HG02943 (cell line): ENCODE results near the gene DOK5.
"Not testable (repeated sequence)": the region's sequence is repeated elsewhere in the genome, so short reads cannot be mapped to it uniquely, and the experiment has no call there.

ENCODE experiments used
- ATAC-seq: cut with Tn5 transposase; IDR thresholded peaks from one replicate; pipeline ENCODE4 v1.9.1; 2021; ENCODE audit warnings: mild to moderate bottlenecking, low read depth, moderate library complexity; ENCODE audit not compliant: unreplicated experiment

The DOK5 gene

GRCh38 chr20:54475334-54476168 lies at the start of gene DOK5:
Gene DOK5, plus strand, starts transcription at chr20:54475593. Its CDS starts 354 bp downstream, at chr20:54475947.
- no peak for ATAC-seq

GRCh38 chr20:54429364-54429763 lies 46.0 kb upstream of the DOK5 start:
- no peak for ATAC-seq

DNA sequence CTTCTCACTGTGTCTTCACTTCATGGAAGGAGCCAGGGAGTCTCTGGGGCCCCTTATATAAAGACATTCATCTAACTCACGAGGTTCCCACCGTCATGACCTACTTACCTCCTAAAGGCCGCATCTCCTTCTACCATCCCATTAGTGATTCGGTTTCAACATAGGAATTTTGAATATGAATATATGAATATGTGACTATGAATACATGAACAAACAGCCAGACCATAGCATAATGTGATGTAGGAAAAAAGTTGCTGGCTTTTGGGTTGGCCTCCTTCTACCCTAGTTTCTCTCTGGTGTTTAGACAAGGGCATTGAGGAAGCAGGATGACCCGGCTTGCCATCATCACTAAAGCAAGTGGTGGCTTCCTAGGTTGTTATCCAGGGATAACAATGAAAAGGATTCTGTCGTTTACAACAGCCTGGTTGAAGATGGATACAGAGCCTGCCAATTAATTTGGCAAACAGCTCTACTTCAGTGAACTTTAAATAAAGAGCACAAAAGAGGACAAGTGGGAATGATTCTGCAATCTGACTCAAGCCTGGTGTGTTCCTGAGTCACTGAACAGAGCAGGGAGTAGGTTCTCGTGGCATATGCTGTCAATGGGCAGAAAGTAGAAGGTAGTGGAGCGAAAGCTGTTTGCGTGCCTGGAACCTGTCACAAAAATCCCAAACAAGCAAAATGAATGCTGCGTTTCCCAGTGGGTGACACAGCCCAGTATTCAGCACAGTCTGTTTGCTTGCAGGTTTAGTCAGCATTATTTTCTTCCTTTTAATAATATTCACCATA lies 44.0 kb upstream of the DOK5 start:
- ATAC-seq: no peak

GRCh38 chr20:54432966-54433365 lies 42.4 kb upstream of the DOK5 start:
- no peak for ATAC-seq

- ATAC-seq: no peak
Measured at GRCh38 chr20:54433636-54434035, 41.8 kb upstream of the DOK5 start.

GRCh38 chr20:54434196-54434595 lies 41.2 kb upstream of the DOK5 start:
- no peak for ATAC-seq

- ATAC-seq: no peak
Measured at GRCh38 chr20:54435015-54435414, 40.4 kb upstream of the DOK5 start.

DNA sequence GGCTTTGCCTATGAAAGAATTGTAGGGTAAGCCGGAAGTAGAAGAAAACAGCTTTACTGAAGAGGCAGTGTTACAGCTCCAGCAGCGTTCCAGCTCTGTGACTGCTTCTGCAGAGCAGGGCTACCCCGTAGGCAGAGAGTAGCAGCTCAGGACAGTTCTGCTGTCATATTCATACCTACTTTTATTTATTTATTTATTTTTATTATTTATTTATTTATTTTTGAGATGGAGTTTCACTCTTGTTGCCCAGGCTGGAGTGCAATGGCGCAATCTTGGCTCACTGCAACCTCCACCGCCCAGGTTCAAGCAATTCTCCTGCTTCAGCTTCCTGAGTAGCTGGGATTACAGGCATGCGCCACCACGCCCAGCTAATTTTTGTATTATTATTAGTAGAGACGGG lies 39.0 kb upstream of the DOK5 start:
- ATAC-seq: not testable (repeated sequence)

DNA sequence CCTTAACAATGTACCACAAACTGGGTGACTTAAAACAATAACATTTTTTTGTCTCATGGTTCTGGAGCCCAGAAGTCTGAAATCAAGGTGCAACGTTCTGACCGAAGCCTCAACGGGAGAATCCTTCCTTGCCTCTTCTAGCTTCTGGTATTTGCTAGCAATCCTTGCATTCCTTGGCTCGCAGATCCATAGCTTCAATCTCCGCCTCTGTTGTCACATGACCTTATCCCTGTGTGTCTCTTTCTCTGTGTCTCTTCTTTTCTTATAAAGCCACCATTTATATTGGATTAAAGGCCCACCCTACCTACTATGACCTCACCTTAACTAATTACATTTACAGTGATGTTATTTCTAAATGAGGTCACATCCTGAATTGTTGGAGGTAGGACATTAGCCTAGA lies 37.2 kb upstream of the DOK5 start:
- ATAC-seq: no peak

GRCh38 chr20:54450207-54450606 lies 25.2 kb upstream of the DOK5 start:
- no peak for ATAC-seq

- ATAC-seq: no peak
Measured at GRCh38 chr20:54451171-54451570, 24.2 kb upstream of the DOK5 start.

- ATAC-seq: no peak
Measured at GRCh38 chr20:54452277-54452676, 23.1 kb upstream of the DOK5 start.

DNA sequence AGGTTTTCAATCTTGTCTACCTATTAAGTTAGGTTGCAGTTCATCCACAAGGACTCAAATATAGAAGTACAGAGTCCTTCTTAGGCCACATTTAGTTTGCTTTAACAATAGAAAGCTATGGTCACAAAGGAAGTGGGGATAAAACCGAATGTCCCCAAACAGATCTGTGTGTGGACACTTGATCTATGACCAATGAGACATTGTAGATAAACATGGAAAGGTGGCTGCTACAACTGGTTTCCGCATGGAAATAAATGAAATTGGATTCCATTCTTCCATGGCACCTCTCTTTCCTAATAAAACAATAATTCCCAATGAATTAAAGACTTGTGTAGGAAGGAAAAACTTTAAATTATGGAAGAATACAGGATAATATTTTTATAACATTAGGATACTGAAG lies 20.4 kb upstream of the DOK5 start:
- no peak for ATAC-seq

- ATAC-seq: no peak
Measured at GRCh38 chr20:54456423-54456822, 19.0 kb upstream of the DOK5 start.

GRCh38 chr20:54456961-54457360 lies 18.4 kb upstream of the DOK5 start:
- ATAC-seq: no peak

DNA sequence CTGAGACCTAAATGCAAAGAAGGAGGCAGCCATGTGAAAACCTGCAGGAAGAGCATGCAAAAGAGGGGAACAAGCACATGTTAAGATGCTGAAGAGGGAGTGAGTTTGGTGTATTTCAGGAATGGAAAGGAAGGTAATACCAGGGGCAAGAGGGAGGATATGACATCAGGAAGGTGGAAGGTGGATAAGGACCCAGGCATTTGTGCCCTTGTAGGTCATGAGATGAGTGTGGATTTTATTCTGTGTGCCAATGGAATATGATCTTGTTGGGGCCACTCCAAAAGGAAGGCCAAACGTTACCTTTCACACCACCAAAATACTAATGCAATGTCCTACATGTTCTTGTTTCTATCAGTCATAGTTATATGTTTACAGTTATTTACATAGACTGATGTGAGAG lies 17.2 kb upstream of the DOK5 start:
- no peak for ATAC-seq

- no peak for ATAC-seq
Measured at GRCh38 chr20:54459279-54459678, 16.1 kb upstream of the DOK5 start.

DNA sequence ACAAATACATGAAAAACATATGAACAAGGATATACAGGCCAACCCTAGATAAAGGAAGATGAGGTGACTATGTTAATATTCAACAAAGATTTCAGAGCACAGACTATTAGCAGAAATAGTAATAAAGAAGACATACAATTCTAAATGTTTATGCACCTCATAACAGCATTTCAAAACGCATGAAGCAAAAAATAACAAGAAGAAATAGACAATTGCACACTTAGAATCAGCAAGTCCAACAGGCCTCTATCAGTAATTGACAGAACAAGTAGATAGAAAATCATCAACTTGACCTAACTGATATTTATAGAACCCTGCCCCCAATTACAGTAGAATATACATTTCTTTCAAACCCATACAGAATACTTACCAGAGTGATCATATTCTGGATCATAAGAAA lies 11.4 kb upstream of the DOK5 start:
- ATAC-seq: no peak

GRCh38 chr20:54466127-54466526 lies 9.3 kb upstream of the DOK5 start:
- no peak for ATAC-seq

DNA sequence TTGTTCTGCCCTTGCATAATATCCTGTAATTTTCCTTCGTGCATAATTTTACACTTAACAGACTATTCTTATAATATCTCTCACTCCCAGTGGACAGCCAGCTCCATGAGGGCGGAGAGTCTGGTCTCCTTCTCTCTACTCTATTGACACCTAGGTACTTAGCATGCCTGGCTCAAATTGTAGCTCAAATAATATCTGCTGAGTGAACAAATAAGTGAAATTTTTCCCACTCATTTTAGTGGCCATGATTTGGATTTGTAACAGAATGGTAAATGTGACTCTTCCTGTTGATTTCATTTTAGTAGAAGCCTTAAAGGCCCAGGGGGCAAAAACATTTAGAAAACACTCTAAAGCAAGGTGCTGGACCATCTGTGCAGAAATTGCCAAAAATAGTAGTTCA lies 7.8 kb upstream of the DOK5 start:
- no peak for ATAC-seq

- ATAC-seq: no peak
Measured at GRCh38 chr20:54468082-54468481, 7.3 kb upstream of the DOK5 start.

GRCh38 chr20:54469293-54469692 lies 6.1 kb upstream of the DOK5 start:
- no peak for ATAC-seq
